Kidney (tissue), 14 donors: ENCODE data around the gene MYLK2. TPM values are rescaled to one million over a fixed set of nuclear protein-coding genes. Genes with fewer than 3 reads are reported as not detected.

Source experiments
- DNase-seq, 5 donors: peaks; one replicate each; pipeline ENCODE4 v3.0.0-alpha.2; 2013 to 2020
- FAIRE-seq: peaks from 2 replicates; lab custom pipeline; 2012; peaks lifted over from hg19 to GRCh38; lab: Jason Lieb, UNC
- H3K27ac ChIP-seq, 2 donors: one replicate each; pipeline ENCODE4 v1.7.0; 2013; ENCODE audit warnings: low read depth in 2 of 2, low read length in 2 of 2, inconsistent platforms in 1 of 2
- H3K27me3 ChIP-seq: one replicate; pipeline ENCODE4 v1.7.1; 2013; ENCODE audit warnings: low read length, inconsistent platforms; ENCODE audit not compliant: control insufficient read depth, insufficient read depth
- H3K36me3 ChIP-seq, 3 donors: one replicate each; pipeline versions ENCODE4 v1.7.0 to v1.7.1; 2013; ENCODE audit warnings: low read length in 3 of 3, control low read depth in 1 of 3, inconsistent platforms in 1 of 3; ENCODE audit not compliant: insufficient read depth in 3 of 3, control insufficient read depth in 2 of 3
- H3K4me1 ChIP-seq, 3 donors: one replicate each; pipeline versions ENCODE4 v1.7.0 to v1.7.1; 2013; ENCODE audit warnings: low read length in 3 of 3, inconsistent platforms in 1 of 3, low read depth in 1 of 3; ENCODE audit not compliant: control insufficient read depth in 2 of 3, insufficient read depth in 2 of 3
- H3K4me3 ChIP-seq, 3 donors: one replicate each; pipeline versions ENCODE4 v1.7.0 to v1.8.1; 2013; ENCODE audit warnings: low read length in 3 of 3, control low read depth in 1 of 3, inconsistent platforms in 1 of 3
- H3K9ac ChIP-seq, 3 donors: one replicate each; pipeline versions ENCODE4 v1.7.0 to v1.7.1; 2013; ENCODE audit warnings: low read length in 3 of 3, control low read depth in 1 of 3, inconsistent platforms in 1 of 3
- H3K9me3 ChIP-seq, 3 donors: one replicate each; pipeline versions ENCODE4 v1.7.0 to v1.7.1; 2013; ENCODE audit warnings: low read length in 3 of 3, control low read depth in 1 of 3, inconsistent platforms in 1 of 3; ENCODE audit not compliant: control insufficient read depth in 2 of 3, insufficient read depth in 1 of 3
- CTCF ChIP-seq: IDR thresholded peaks from 3 replicates; pipeline ENCODE4 v1.5.1; 2012; ENCODE audit warnings: mild to moderate bottlenecking, moderate library complexity, borderline replicate concordance; ENCODE audit not compliant: insufficient read depth; ENCODE audit errors: extremely low read depth
- intact Hi-C: fragments of 100-400 bp; cut with DNase I; formaldehyde crosslinking; loops from one replicate; pipeline ENCODE4 v1.11.1; 2022
- polyA plus RNA-seq: library from polyadenylated mRNA; stranded (reverse); fragments of 350-450 nt; fragmentation: Illumina TruSeq; extraction: RNeasy Lipid Tissue Mini Kit (QIAGEN cat#74804); gene quantifications from one replicate; pipeline ENCODE4 v1.2.3, GENCODE V29; 2014; ENCODE audit warnings: low read depth, low replicate concordance; ENCODE audit not compliant: insufficient read depth
- total RNA-seq: library from RNA; stranded (reverse); fragmentation: NEBNext Ultra II Directional; extraction: Animal tissue kit (Norgen Biotek cat#: 25700); gene quantifications from one replicate; pipeline ENCODE4 v1.2.1, GENCODE V29; 2021
- donor health status: control.
- donor health status: control.
- donor health status: control.
- donor health status: control.
- donor health status: control.
- donor health status: DM: yes; HTN: yes; CAD: no.
- donor health status: Normal renal cell carcinoma (clear cell type).

MYLK2 gene
- total and polyA plus RNA-seq, 2 donors from 2014 or later: not detected

GRCh38 chr20:31774408-31774807 lies 44.7 kb upstream of the MYLK2 start:
- Histone ChIP-seq H3K36me3 (peaks cover 0 to 5% (median 0%) of the 10 kb centered on the region in 3 donors), H3K9me3 (no peaks in the 10 kb centered on the region), H3K27ac (no peak overlapping the region), H3K4me3 (no peak overlapping the region), H3K4me1 (no peaks in the 10 kb centered on the region), H3K27me3 (no peaks in the 10 kb centered on the region), H3K9ac (no peak overlapping the region)
- intact Hi-C loops: no loop called here
- FAIRE-seq: no peak
- no peak for TF ChIP-seq CTCF
- DNase-seq: no peak

GRCh38 chr20:31780839-31781238 lies 38.3 kb upstream of the MYLK2 start:
- TF ChIP-seq CTCF: no peak
- intact Hi-C loops: no loop called here
- H3K27me3 ChIP-seq: no peaks in the 10 kb centered on the region
- no peak for DNase-seq
- H3K4me3 ChIP-seq: no peak overlapping the region
- FAIRE-seq: no peak
- no peak overlapping the region for H3K9ac ChIP-seq
- H3K36me3 ChIP-seq: peaks cover 0 to 3% (median 0%) of the 10 kb centered on the region in 3 donors
- H3K27ac ChIP-seq: no peak overlapping the region
- no peaks in the 10 kb centered on the region for H3K4me1 ChIP-seq
- H3K9me3 ChIP-seq: no peaks in the 10 kb centered on the region

GRCh38 chr20:31781945-31782344 lies 37.2 kb upstream of the MYLK2 start:
- no peak for TF ChIP-seq CTCF
- Histone ChIP-seq H3K4me1 (no peaks in the 10 kb centered on the region), H3K27ac (no peak overlapping the region), H3K9me3 (no peaks in the 10 kb centered on the region), H3K36me3 (peaks cover 0 to 3% (median 0%) of the 10 kb centered on the region in 3 donors), H3K27me3 (no peaks in the 10 kb centered on the region), H3K4me3 (no peak overlapping the region), H3K9ac (no peak overlapping the region)
- FAIRE-seq: no peak
- no peak for DNase-seq
- intact Hi-C loops: no loop called here
